Kidney epithelial cell (primary cell): ENCODE data around the gene NRP2. TPM values are rescaled to one million over a fixed set of nuclear protein-coding genes. Genes with fewer than 3 reads are reported as not detected.

Source experiments
- DNase-seq: peaks from one replicate; pipeline ENCODE4 v3.0.0-alpha.2; 2010; ENCODE audit warnings: low read depth
- H3K27me3 ChIP-seq: 2 replicates; pipeline ENCODE4 v1.6.0; 2011; ENCODE audit warnings: low read length; ENCODE audit not compliant: control insufficient read depth, insufficient read depth
- H3K36me3 ChIP-seq: 2 replicates; pipeline ENCODE4 v1.5.1; 2011; ENCODE audit warnings: low read length; ENCODE audit not compliant: control insufficient read depth, insufficient read depth
- H3K4me3 ChIP-seq: 2 replicates; pipeline ENCODE4 v1.5.1; 2011; ENCODE audit warnings: low read depth, mild to moderate bottlenecking, control low read depth, low read length
- CTCF ChIP-seq: IDR thresholded peaks from 2 replicates; pipeline ENCODE4 v1.5.1; 2011; ENCODE audit warnings: mild to moderate bottlenecking, moderate library complexity, low read length, control low read depth, inconsistent platforms; ENCODE audit not compliant: insufficient read depth, poor library complexity, severe bottlenecking
- total RNA-seq: library from RNA; depleted of rRNA; stranded (reverse); fragments of >200 nt; gene quantifications from 2 replicates; pipeline ENCODE4 v1.2.3, GENCODE V29; 2015

NRP2 gene
- total RNA-seq, 1 donor from 2014 or later: 78.6 TPM

GRCh38 chr2:205733648-205734047 is 51.3 kb downstream of the NRP2 start:
- Histone ChIP-seq H3K4me3 (no peak overlapping the region), H3K36me3 (no peaks in the 10 kb centered on the region), H3K27me3 (no peaks in the 10 kb centered on the region)
- DNase-seq: no peak
- no peak for TF ChIP-seq CTCF

DNA sequence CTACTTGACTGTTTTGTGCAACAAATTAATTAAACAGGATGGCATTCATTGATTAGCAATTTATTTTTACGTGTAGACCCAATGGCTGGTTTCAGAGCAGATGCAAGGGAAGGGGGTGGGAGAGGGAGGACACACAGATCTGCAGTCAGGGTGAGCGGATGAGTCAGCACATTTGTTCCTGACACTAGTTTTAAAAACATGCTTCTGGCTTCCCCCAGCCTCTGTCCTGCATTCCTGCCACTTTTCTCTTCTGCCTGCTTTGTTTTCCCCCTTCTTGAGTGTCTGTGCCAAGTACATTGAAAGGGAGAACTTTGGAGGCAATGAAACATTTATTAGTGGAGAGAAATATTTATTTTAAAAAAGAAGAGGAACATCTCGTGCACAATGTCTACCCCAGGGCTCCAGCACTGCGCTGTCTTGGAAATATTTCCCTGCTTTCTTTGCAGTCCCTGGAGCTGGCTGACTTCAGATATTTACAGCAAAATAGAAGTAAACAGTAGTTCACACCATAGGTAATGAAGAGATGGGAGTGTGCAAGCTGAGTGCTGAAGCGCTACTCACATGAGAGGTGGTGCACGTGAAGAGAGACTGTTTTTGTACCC is 52.2 kb downstream of the NRP2 start:
- TF ChIP-seq CTCF: no peak
- Histone ChIP-seq H3K27me3 (no peaks in the 10 kb centered on the region), H3K4me3 (no peak overlapping the region), H3K36me3 (no peaks in the 10 kb centered on the region)
- DNase-seq: peak; percentile 61

DNA sequence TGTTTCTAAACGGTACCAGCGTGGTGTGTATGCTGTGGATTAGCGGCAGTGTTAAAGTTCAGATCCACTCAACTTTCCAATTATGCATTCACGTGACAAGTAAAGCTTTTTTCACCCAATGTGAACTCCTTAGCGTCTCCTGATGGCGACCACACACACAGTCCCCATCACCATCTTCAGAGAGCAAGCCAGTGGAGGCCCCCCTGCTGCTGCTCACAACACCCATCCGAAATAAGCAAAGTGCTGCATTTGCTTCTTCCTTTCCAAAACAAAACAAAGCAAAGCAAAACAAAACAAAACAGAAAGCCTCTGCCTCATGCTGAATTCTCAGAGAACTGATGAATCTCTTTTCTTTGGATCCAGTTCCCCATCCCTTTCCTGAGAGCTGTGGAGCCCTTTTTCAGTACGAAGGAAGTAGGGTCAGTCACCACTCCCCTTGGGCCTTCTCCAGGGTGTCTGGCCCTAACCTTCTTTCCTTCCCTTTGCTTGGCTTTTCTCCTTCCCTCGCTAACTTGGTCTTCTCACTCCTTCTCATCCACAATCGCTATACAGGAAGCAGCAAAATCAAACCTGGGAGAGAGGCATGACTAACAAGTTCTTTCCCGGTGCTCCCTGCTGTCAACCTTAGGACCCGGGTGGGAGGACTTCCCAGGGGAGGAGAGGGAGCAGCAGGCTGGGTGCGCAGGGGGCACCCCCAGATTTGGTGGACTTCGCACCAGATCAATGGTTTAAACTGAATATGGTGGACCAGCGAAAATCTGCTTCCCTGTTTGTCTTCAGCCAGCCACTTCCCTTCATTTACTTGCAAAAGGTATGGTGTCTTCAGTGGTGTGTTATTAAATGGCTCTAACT is 56.0 kb downstream of the NRP2 start:
- H3K36me3 ChIP-seq: peaks cover under 1% of the 10 kb centered on the region
- no peak for DNase-seq
- TF ChIP-seq CTCF: no peak
- H3K4me3 ChIP-seq: no peak overlapping the region
- no peaks in the 10 kb centered on the region for H3K27me3 ChIP-seq

DNA sequence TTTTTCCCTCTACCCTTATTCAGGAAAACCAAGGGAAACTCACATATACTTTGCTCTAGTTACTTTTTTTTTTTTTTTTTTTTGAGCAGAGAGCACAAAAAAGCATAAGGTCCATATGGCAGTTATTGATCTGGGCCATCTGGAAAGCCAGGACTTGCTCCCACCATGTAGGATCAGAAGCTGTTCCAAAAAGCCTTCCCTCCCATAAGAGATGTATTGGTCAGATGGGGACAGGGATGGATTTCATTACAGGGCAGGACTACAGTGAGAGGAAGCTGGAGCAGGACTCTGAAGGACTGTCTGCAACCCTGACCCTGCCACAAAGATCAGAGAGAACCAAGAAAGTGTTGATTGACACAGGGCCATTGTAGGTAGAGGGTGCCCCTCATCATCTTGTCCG is 57.3 kb downstream of the NRP2 start:
- Histone ChIP-seq H3K36me3 (peaks cover 2% of the 10 kb centered on the region), H3K4me3 (no peak overlapping the region), H3K27me3 (no peaks in the 10 kb centered on the region)
- no peak for DNase-seq
- TF ChIP-seq CTCF: no peak

DNA sequence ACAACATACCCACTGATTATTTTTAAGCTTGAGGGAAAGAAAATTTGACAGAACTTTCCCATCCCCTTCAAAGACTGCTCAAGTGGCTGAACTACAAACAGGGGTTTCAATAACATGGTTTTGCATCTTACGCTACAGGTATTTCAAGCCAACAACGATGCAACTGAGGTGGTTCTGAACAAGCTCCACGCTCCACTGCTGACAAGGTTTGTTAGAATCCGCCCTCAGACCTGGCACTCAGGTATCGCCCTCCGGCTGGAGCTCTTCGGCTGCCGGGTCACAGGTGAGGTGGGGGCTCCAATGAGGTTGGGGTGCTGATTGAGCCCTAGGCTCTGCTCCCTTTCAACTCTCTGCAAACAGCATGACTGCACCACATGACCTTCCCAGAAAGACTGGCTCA is 58.1 kb downstream of the NRP2 start:
- Histone ChIP-seq H3K4me3 (no peak overlapping the region), H3K27me3 (no peaks in the 10 kb centered on the region), H3K36me3 (peaks cover 2% of the 10 kb centered on the region)
- DNase-seq: no peak
- no peak for TF ChIP-seq CTCF
